Stimulated activated CD8-positive, alpha-beta memory T cell treated with anti-CD3 and anti-CD28 coated beads, Interleukin-7, amount 100 ng/mL, for 24 hours (primary cell): ENCODE measurements around the gene SOSTDC1.

Experiments
- DNase-seq: peaks from one replicate; pipeline ENCODE4 v3.0.0-alpha.2; 2020; ENCODE audit warnings: low read depth

SOSTDC1 gene

GRCh38 chr7:16419859-16420258 is 45.7 kb downstream of the SOSTDC1 start:
- no peak for DNase-seq

DNA sequence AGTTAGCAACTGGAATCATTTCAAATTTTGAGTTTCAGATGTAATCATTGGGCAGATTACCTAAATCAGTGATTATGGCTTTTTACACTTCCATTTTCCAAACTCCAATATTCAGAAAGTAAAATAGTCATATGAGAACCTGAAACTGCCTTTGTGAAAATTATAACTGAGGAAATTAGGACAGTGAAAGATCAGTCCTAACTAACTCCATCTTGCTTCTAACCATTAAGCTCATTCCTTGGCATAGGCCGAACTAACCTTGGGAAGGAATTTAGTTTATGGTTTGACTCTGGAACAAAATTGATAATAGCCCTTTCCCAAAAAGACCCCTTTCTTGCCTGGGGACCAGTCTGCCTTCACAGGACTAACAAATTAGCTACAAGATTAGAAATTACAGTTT is 46.4 kb downstream of the SOSTDC1 start:
- no peak for DNase-seq

- no peak for DNase-seq
Observed at GRCh38 chr7:16417906-16418305, 47.6 kb downstream of the SOSTDC1 start.

- DNase-seq: no peak
Observed at GRCh38 chr7:16416289-16417282, 49.0 kb downstream of the SOSTDC1 start.

GRCh38 chr7:16412274-16413254 is 53.0 kb downstream of the SOSTDC1 start:
- no peak for DNase-seq
